OCI-LY1 (cell line): ENCODE results near the gene YKT6.

Source experiments
- H2AFZ ChIP-seq: fragments of 200-600 bp; sonication (generic), shearing (Covaris generic); 2 replicates; pipeline ENCODE4 v1.6.0; 2014; ENCODE audit warnings: antibody characterized with exemption, mild to moderate bottlenecking, low read length
- H3F3A ChIP-seq: fragments of 200-600 bp; sonication (generic), shearing (Covaris generic); 2 replicates; pipeline ENCODE4 v1.6.0; 2014; ENCODE audit warnings: mild to moderate bottlenecking, antibody characterized with exemption, low read length, moderate library complexity; ENCODE audit not compliant: insufficient read depth
- H3K27ac ChIP-seq: fragments of 200-600 bp; sonication (generic); 2 replicates; pipeline ENCODE4 v1.5.1; 2014; ENCODE audit warnings: low read length, mixed run types, mild to moderate bottlenecking, low read depth; ENCODE audit not compliant: poor library complexity, severe bottlenecking
- H3K27me3 ChIP-seq: fragments of 200-600 bp; sonication (generic); 2 replicates; pipeline ENCODE4 v1.6.0; 2014; ENCODE audit warnings: antibody characterized with exemption, mild to moderate bottlenecking, low read length, moderate library complexity; ENCODE audit not compliant: insufficient read depth
- H3K36me3 ChIP-seq: fragments of 200-600 bp; sonication (generic); 2 replicates; pipeline ENCODE4 v1.6.1; 2014; ENCODE audit warnings: mild to moderate bottlenecking, antibody characterized with exemption, low read length, moderate library complexity, mixed read lengths; ENCODE audit not compliant: insufficient read depth
- H3K4me1 ChIP-seq: fragments of 200-600 bp; sonication (generic); 2 replicates; pipeline ENCODE4 v1.5.1; 2014; ENCODE audit warnings: mild to moderate bottlenecking, low read length, moderate library complexity; ENCODE audit not compliant: insufficient read depth, severe bottlenecking
- H3K4me2 ChIP-seq: fragments of 200-600 bp; sonication (generic), shearing (Covaris generic); 2 replicates; pipeline ENCODE4 v1.6.1; 2014; ENCODE audit warnings: low read length
- H3K4me3 ChIP-seq: fragments of 200-600 bp; sonication (generic); 2 replicates; pipeline ENCODE4 v1.5.1; 2014; ENCODE audit warnings: low read length, low read depth, mild to moderate bottlenecking, mixed read lengths; ENCODE audit not compliant: poor library complexity, severe bottlenecking
- H3K79me2 ChIP-seq: fragments of 200-600 bp; shearing (Covaris generic); 2 replicates; pipeline ENCODE4 v1.6.1; 2016; ENCODE audit warnings: mixed run types, low read length, mixed read lengths; ENCODE audit not compliant: insufficient read depth
- H3K9ac ChIP-seq: fragments of 200-600 bp; sonication (generic), shearing (Covaris generic); 2 replicates; pipeline ENCODE4 v1.6.1; 2014; ENCODE audit warnings: mild to moderate bottlenecking, low read length, mixed read lengths
- H3K9me2 ChIP-seq: fragments of 200-600 bp; sonication (generic), shearing (Covaris generic); 2 replicates; pipeline ENCODE4 v1.6.1; 2014; ENCODE audit warnings: low read depth, mild to moderate bottlenecking, low read length, mixed read lengths
- H3K9me3 ChIP-seq: fragments of 200-600 bp; shearing (Covaris generic); 2 replicates; pipeline ENCODE4 v1.6.1; 2014; ENCODE audit warnings: low read length, mixed read lengths
- H4K20me1 ChIP-seq: fragments of 200-600 bp; sonication (generic), shearing (Covaris generic); 2 replicates; pipeline ENCODE4 v1.6.0; 2016; ENCODE audit warnings: mild to moderate bottlenecking, low read length; ENCODE audit not compliant: insufficient read depth
- EZH2 ChIP-seq: fragments of 200-600 bp; sonication (generic), shearing (Covaris generic); IDR thresholded peaks from 2 replicates; pipeline ENCODE4 v1.8.0; 2017; ENCODE audit warnings: borderline replicate concordance, mixed run types, mild to moderate bottlenecking, antibody characterized with exemption, low read length, moderate library complexity, mixed read lengths
- TF ChIP-seq, protein P1 (sequence below): fragments of 200-600 bp; sonication (generic), shearing (Covaris generic); IDR thresholded peaks from 2 replicates; pipeline ENCODE4 v1.5.1; 2017; ENCODE audit warnings: mild to moderate bottlenecking, antibody characterized with exemption, low read length, moderate library complexity, mixed read lengths

The YKT6 gene

DNA sequence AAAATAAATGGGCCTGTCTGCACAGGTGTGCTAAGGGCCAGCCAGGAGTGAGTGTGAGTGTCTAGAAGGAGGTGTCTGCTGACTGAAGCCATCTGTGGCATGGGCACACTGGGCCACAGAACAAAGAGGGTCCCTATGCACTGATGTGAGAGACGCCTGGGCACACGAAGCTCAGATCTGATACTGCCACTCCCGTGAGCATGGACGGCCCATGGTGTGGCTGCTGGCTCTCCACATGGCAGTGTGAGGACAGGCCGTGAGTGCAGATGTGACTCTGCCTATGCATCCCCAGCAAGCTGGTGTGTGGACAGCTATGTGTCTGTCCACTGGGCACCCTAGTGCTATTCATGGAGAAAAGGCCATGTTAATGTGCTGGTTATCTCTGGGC lies 46.8 kb upstream of the YKT6 start:
- H3K79me2 ChIP-seq, result no peaks in the 10 kb centered on the region
- TF ChIP-seq EZH2, result no peak
- TF ChIP-seq, protein P1, sequence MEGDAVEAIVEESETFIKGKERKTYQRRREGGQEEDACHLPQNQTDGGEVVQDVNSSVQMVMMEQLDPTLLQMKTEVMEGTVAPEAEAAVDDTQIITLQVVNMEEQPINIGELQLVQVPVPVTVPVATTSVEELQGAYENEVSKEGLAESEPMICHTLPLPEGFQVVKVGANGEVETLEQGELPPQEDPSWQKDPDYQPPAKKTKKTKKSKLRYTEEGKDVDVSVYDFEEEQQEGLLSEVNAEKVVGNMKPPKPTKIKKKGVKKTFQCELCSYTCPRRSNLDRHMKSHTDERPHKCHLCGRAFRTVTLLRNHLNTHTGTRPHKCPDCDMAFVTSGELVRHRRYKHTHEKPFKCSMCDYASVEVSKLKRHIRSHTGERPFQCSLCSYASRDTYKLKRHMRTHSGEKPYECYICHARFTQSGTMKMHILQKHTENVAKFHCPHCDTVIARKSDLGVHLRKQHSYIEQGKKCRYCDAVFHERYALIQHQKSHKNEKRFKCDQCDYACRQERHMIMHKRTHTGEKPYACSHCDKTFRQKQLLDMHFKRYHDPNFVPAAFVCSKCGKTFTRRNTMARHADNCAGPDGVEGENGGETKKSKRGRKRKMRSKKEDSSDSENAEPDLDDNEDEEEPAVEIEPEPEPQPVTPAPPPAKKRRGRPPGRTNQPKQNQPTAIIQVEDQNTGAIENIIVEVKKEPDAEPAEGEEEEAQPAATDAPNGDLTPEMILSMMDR, result no peak
- H3K4me1 ChIP-seq, result no peaks in the 10 kb centered on the region
- no peak overlapping the region for H3K4me3 ChIP-seq
- no peak overlapping the region for H3K4me2 ChIP-seq
- H3F3A ChIP-seq, result no peaks in the 10 kb centered on the region
- no peak overlapping the region for H2AFZ ChIP-seq
- H3K9ac ChIP-seq, result no peak overlapping the region
- no peaks in the 10 kb centered on the region for H3K9me2 ChIP-seq
- H3K27ac ChIP-seq, result no peak overlapping the region
- H4K20me1 ChIP-seq, result no peaks in the 10 kb centered on the region
- no peaks in the 10 kb centered on the region for H3K36me3 ChIP-seq
- no peaks in the 10 kb centered on the region for H3K9me3 ChIP-seq
- H3K27me3 ChIP-seq, result no peaks in the 10 kb centered on the region

DNA sequence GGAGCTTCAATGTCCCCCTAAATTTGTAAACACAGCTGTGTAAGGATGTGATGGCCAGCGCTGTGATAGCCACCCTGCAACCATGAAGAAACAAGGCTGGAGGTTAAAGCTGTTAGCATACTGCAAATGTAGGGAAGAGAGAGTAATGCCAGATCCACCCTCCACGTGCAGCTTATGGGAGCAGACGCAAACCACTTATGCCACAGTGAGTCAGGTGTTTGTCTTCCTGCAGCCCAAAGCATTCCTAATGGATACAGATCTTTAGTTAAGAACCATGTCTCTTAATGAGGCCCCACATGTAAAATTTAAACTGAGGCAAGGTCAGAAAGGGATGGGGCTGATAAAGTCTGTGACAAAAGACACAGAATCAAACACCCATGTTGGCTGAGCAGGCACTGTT lies 46.1 kb upstream of the YKT6 start:
- no peaks in the 10 kb centered on the region for H3K9me3 ChIP-seq
- H3K27me3 ChIP-seq, result no peaks in the 10 kb centered on the region
- no peaks in the 10 kb centered on the region for H3K36me3 ChIP-seq
- H3K4me3 ChIP-seq, result no peak overlapping the region
- H4K20me1 ChIP-seq, result no peaks in the 10 kb centered on the region
- H3F3A ChIP-seq, result no peaks in the 10 kb centered on the region
- no peak overlapping the region for H3K9ac ChIP-seq
- H3K9me2 ChIP-seq, result no peaks in the 10 kb centered on the region
- no peaks in the 10 kb centered on the region for H3K4me1 ChIP-seq
- no peak overlapping the region for H3K4me2 ChIP-seq
- no peaks in the 10 kb centered on the region for H3K79me2 ChIP-seq
- no peak overlapping the region for H2AFZ ChIP-seq
- H3K27ac ChIP-seq, result no peak overlapping the region
- TF ChIP-seq, protein P1, result no peak
- TF ChIP-seq EZH2, result no peak

DNA sequence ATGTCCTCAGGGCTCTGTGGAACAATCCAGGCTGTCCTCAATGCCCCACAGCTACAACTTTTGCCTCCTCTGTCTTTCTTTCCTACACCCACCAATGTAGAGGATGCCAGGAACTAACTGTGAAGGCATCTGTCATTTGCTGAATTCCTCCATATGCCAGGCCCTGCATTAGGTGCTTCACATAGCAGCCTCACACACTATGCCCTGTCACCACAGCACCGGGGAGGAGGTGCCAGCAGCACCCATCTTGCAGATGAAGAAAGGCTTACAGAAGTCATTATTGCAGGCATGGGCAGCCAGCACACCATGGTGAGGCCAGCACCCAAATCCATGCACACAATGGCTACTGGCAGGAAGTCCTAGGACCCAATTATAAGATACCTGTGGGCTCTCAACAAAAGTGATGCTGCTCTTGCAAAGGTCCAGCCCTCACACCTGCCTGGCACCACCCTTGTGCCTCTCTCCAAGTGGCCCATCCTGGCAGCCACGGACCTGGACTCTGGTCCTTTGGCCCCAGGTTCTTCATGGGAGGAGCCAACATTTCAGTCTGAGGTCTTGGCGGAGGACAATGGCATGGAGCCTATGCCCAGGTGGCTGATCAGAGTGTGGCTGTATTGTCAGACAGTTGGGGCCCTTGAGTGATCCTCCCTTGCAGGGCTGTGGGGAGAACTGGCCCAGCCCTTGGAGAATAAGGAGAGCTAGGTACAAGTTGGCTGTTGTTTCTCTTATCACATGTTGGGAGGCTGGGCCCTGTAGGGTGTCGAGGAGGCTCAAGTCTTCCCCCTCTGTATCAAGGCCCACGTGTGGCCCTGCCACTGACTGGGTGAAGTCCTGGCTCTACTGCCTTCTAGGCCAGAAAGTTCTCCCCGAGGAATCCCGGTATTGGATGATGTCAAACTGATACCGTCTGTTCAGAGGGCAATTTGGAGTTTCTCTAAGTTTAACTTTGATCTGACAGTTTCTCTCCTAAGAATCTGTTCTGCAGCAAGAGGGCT lies 45.3 kb upstream of the YKT6 start:
- Histone ChIP-seq H3K4me3 (no peak overlapping the region), H3K27ac (no peak overlapping the region), H3K79me2 (no peaks in the 10 kb centered on the region), H3K9ac (no peak overlapping the region), H3K9me3 (no peaks in the 10 kb centered on the region), H3F3A (no peaks in the 10 kb centered on the region), H2AFZ (no peak overlapping the region), H3K9me2 (no peaks in the 10 kb centered on the region), H3K4me1 (no peaks in the 10 kb centered on the region), H3K36me3 (no peaks in the 10 kb centered on the region), H4K20me1 (no peaks in the 10 kb centered on the region), H3K27me3 (no peaks in the 10 kb centered on the region), H3K4me2 (no peak overlapping the region)
- no peak for TF ChIP-seq EZH2
- TF ChIP-seq, protein P1, result no peak
